Epithelial cell of proximal tubule (primary cell): ENCODE data around the gene IRF8. TPM values are rescaled to one million over a fixed set of nuclear protein-coding genes. Genes with fewer than 3 reads are reported as not detected.

ENCODE experiments used
- DNase-seq: peaks from one replicate; pipeline ENCODE4 v3.0.0-alpha.2; 2011; ENCODE audit warnings: low read depth
- H3K4me3 ChIP-seq: 2 replicates; pipeline ENCODE4 v1.5.1; 2011; ENCODE audit warnings: low read depth, mild to moderate bottlenecking, low read length
- CTCF ChIP-seq: conservative IDR thresholded peaks from 2 replicates; pipeline ENCODE4 v1.5.1; 2012; ENCODE audit warnings: low read depth, mild to moderate bottlenecking, low read length
- total RNA-seq: library from RNA; depleted of rRNA; stranded (reverse); fragments of >200 nt; gene quantifications from 2 replicates; pipeline ENCODE4 v1.2.3, GENCODE V29; 2015

Gene IRF8
- total RNA-seq, 1 donor from 2014 or later = 0.17 TPM

- no peak for TF ChIP-seq CTCF
- no peak for DNase-seq
- no peak overlapping the region for H3K4me3 ChIP-seq
Observed at GRCh38 chr16:85919271-85920267, 20.6 kb downstream of the IRF8 start.

- TF ChIP-seq CTCF = no peak
- no peak for DNase-seq
- no peak overlapping the region for H3K4me3 ChIP-seq
Observed at GRCh38 chr16:85921026-85921425, 22.1 kb downstream of the IRF8 start.

GRCh38 chr16:85923153-85924021 is 24.4 kb downstream of the IRF8 start:
- H3K4me3 ChIP-seq = no peak overlapping the region
- no peak for TF ChIP-seq CTCF
- DNase-seq = no peak

GRCh38 chr16:85924675-85925074 is 25.7 kb downstream of the IRF8 start:
- no peak overlapping the region for H3K4me3 ChIP-seq
- no peak for TF ChIP-seq CTCF
- DNase-seq = peak; percentile 70

- no peak for DNase-seq
Observed at GRCh38 chr16:85926370-85926769, 27.4 kb downstream of the IRF8 start.

GRCh38 chr16:85927371-85927770 is 28.4 kb downstream of the IRF8 start:
- no peak for TF ChIP-seq CTCF
- no peak for DNase-seq
- H3K4me3 ChIP-seq = no peak overlapping the region

More at GRCh38 chr16:85926370-85926769, 27.4 kb downstream of the IRF8 start:
- no peak for TF ChIP-seq CTCF
- H3K4me3 ChIP-seq = no peak overlapping the region
